LNCaP clone FGC (cell line): ENCODE results near the gene CDC25B.

Experiments used
- DNase-seq: peaks from one replicate; pipeline ENCODE4 v3.0.0-alpha.2; 2011; ENCODE audit warnings: low read depth
- H3K4me3 ChIP-seq: 2 replicates; pipeline ENCODE4 v1.5.1; 2011; ENCODE audit warnings: mild to moderate bottlenecking, low read depth, low read length, control low read depth
- CTCF ChIP-seq: IDR thresholded peaks from 2 replicates; pipeline ENCODE4 v1.5.1; 2012; ENCODE audit warnings: mild to moderate bottlenecking; ENCODE audit not compliant: control insufficient read depth, insufficient read depth; ENCODE audit errors: extremely low read depth

The CDC25B gene

DNA sequence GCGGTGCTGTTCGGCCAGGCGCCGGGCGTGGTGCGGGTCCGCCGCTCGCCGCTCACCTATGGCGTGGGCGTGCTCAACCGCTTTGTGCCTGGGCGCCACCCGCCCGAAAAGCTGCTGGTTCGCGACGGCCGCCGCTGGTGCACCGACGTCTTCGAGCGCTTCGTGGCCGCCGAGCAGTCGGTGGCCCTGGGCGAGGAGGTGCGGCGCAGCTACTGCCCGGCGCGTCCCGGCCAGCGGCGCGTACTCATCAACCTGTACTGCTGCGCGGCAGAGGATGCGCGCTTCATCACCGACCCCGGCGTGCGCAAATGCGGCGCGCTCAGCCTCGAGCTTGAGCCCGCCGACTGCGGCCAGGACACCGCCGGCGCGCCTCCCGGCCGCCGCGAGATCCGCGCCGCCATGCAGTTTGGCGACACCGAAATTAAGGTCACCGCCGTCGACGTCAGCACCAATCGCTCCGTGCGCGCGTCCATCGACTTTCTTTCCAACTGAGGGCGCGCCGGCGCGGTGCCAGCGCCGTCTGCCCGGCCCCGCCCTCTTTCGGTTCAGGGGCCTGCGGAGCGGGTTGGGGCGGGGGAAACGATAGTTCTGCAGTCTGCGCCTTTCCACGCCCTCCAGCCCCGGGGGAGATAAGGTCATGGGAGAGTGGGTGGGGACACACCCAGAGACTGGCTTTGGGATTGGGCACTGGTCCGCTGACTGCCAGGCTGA, 44.3 kb upstream of the CDC25B start:
- no peak overlapping the region for H3K4me3 ChIP-seq
- TF ChIP-seq CTCF, result no peak
- DNase-seq, result no peak

- H3K4me3 ChIP-seq, result no peak overlapping the region
- no peak for DNase-seq
- TF ChIP-seq CTCF, result no peak
Measured at GRCh38 chr20:3752386-3752759, 43.7 kb upstream of the CDC25B start.

- DNase-seq, result no peak
- no peak overlapping the region for H3K4me3 ChIP-seq
- TF ChIP-seq CTCF, result peak; percentile 75
Measured at GRCh38 chr20:3753098-3753497, 43.0 kb upstream of the CDC25B start.

- no peak for TF ChIP-seq CTCF
- no peak overlapping the region for H3K4me3 ChIP-seq
- DNase-seq, result no peak
Measured at GRCh38 chr20:3753501-3754275, 42.4 kb upstream of the CDC25B start.

DNA sequence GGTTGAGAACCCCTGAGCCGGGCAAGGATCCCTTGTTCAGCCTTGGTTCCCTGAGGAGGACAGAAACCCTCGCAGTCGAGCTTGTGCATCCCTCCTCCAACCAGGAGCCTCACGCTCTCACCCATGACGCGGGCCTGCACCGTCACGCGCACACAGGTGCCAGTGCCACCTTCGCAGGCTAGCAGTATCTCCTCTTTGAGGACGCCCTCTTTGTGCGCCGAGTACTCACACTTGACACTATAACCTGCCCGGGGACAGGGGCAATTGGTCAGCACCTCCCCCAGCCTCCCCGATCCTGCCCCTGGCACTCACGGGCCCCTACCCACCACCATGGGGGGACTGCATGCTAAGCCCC, 41.9 kb upstream of the CDC25B start:
- no peak for DNase-seq
- TF ChIP-seq CTCF, result no peak
- no peak overlapping the region for H3K4me3 ChIP-seq

DNA sequence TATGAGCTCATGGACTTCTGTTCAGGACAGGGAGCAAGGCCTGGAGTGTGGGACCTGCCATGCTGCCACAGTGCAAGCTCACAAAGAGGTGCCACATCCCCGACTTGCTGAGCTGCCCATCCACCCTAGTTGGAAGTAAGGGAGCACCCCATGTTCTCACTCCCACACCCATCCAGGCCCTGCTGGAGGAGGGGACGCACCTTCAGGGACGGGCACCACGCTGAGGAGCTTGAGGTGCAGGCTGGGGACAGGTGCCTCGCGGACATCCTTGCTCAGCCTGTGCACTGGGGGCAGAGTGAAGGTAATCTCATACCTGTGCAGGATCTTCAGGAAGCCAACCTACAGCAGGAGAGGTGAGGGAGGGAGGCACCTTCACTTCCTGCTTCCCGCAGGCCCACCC, 40.8 kb upstream of the CDC25B start:
- H3K4me3 ChIP-seq, result no peak overlapping the region
- no peak for TF ChIP-seq CTCF
- no peak for DNase-seq
